HG02884 (cell line): Measurements from ENCODE around the gene IL31RA.
"Not testable (repeated sequence)": the region's sequence is repeated elsewhere in the genome, so short reads cannot be mapped to it uniquely, and the experiment has no call there.

Experiments
- ATAC-seq: cut with Tn5 transposase; IDR thresholded peaks from one replicate; pipeline ENCODE4 v1.9.1; 2021; ENCODE audit warnings: mild to moderate bottlenecking, moderate library complexity; ENCODE audit not compliant: unreplicated experiment

The IL31RA gene

GRCh38 chr5:55923865-55924500 is 72.8 kb downstream of the IL31RA start:
- ATAC-seq: no peak

- ATAC-seq: no peak
Observed at GRCh38 chr5:55924744-55925143, 73.6 kb downstream of the IL31RA start.

- ATAC-seq: no peak
Observed at GRCh38 chr5:55925181-55925580, 74.0 kb downstream of the IL31RA start.

GRCh38 chr5:55925712-55926111 is 74.6 kb downstream of the IL31RA start:
- no peak for ATAC-seq

GRCh38 chr5:55926476-55926875 is 75.3 kb downstream of the IL31RA start:
- no peak for ATAC-seq

GRCh38 chr5:55927861-55928655 is 76.9 kb downstream of the IL31RA start:
- no peak for ATAC-seq

GRCh38 chr5:55929020-55929799 is 78.1 kb downstream of the IL31RA start:
- ATAC-seq: no peak

GRCh38 chr5:55932700-55933099 is 81.5 kb downstream of the IL31RA start:
- no peak for ATAC-seq

- no peak for ATAC-seq
Observed at GRCh38 chr5:55933377-55934114, 82.4 kb downstream of the IL31RA start.

GRCh38 chr5:55934115-55934613 is 83.0 kb downstream of the IL31RA start:
- ATAC-seq: no peak

- ATAC-seq: no peak
Observed at GRCh38 chr5:55934720-55935119, 83.6 kb downstream of the IL31RA start.

GRCh38 chr5:55935371-55935770 is 84.2 kb downstream of the IL31RA start:
- no peak for ATAC-seq

- no peak for ATAC-seq
Observed at GRCh38 chr5:55936100-55936693, 85.0 kb downstream of the IL31RA start.

GRCh38 chr5:55937598-55937997 is 86.4 kb downstream of the IL31RA start:
- ATAC-seq: not testable (repeated sequence)

- not testable (repeated sequence) for ATAC-seq
Observed at GRCh38 chr5:55941154-55941553, 90.0 kb downstream of the IL31RA start.

- ATAC-seq: no peak
Observed at GRCh38 chr5:55959208-55959607, 108.1 kb downstream of the IL31RA start.

GRCh38 chr5:55960779-55961178 is 109.6 kb downstream of the IL31RA start:
- ATAC-seq: no peak

- ATAC-seq: no peak
Observed at GRCh38 chr5:55965525-55965924, 114.4 kb downstream of the IL31RA start.

GRCh38 chr5:55966284-55966683 is 115.1 kb downstream of the IL31RA start:
- ATAC-seq: no peak

GRCh38 chr5:55969956-55970355 is 118.8 kb downstream of the IL31RA start:
- ATAC-seq: no peak
